SK-MEL-5 (cell line): ENCODE data around the gene AMDHD2. TPM values are rescaled to one million over a fixed set of nuclear protein-coding genes. Genes with fewer than 3 reads are reported as not detected.

Experiments used
- DNase-seq: peaks from one replicate; pipeline ENCODE4 v3.0.0-alpha.2; 2016; ENCODE audit warnings: low read depth, low spot score
- in situ Hi-C: cut with HindIII; loops from 2 replicates; pipeline ENCODE4 v1.10.0; 2016; ENCODE audit warnings: low sequenced_read_pairs, high pct_unique_total_duplicates, low pct_unique_long_range_greater_than_20kb
- total RNA-seq: library from RNA; depleted of rRNA; stranded (reverse); fragments of >200 nt; shearing (Covaris generic); gene quantifications from 2 replicates; pipeline ENCODE4 v1.2.3, GENCODE V29; 2014

Gene AMDHD2
- total RNA-seq, 1 experiment from 2014 or later: 124 TPM

DNA sequence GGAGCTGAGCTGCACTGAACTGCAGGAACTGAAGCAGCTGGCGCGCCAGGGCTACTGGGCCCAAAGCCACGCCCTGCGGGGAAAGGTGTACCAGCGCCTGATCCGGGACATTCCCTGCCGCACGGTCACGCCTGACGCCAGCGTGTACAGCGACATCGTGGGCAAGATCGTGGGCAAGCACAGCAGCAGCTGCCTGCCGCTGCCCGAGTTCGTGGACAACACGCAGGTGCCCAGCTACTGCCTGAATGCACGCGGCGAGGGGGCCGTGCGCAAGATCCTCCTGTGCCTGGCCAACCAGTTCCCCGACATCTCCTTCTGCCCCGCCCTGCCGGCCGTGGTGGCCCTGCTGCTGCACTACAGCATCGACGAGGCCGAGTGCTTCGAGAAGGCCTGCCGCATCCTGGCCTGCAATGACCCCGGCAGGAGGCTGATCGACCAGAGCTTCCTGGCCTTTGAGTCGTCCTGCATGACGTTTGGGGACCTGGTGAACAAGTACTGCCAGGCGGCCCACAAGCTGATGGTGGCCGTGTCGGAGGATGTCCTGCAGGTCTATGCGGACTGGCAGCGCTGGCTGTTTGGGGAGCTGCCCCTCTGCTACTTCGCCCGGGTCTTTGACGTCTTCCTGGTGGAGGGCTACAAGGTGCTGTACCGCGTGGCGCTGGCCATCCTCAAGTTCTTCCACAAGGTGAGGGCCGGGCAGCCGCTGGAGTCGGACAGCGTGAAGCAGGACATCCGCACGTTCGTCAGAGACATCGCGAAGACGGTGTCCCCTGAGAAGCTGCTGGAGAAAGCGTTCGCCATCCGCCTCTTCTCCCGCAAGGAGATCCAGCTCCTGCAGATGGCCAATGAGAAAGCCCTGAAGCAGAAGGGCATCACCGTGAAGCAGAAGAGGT lies 23.7 kb upstream of the AMDHD2 start:
- in situ Hi-C loops: no loop called here

DNA sequence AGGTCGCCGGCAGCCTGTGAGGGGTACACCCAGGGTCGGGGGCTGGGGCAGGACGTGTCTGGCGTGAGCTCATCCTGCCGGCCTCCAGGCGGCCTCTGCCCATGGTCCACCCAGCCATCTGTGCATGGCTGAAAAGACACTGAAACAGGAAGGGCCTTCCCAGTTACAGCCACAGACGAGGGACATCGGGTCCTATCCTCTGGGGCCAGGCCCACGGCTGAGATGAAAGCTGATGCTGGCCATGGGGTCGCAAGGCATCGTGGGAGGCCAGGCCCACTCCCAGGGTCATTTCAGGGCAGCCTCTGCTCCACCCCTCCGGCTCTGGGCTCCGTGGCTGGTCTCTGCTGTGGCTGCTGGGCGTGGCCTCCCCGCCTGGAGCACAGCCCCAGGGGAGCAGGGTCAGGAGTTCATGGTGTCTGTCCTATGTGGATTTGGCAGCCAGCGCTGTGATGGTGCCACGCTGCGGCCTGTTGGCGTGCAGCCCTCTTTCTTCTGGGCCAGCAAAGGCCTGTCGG lies 23.0 kb upstream of the AMDHD2 start:
- in situ Hi-C loops: no loop called here
- DNase-seq: no peak

More for the DNA sequence above, 23.7 kb upstream of the AMDHD2 start:
- DNase-seq: no peak

DNA sequence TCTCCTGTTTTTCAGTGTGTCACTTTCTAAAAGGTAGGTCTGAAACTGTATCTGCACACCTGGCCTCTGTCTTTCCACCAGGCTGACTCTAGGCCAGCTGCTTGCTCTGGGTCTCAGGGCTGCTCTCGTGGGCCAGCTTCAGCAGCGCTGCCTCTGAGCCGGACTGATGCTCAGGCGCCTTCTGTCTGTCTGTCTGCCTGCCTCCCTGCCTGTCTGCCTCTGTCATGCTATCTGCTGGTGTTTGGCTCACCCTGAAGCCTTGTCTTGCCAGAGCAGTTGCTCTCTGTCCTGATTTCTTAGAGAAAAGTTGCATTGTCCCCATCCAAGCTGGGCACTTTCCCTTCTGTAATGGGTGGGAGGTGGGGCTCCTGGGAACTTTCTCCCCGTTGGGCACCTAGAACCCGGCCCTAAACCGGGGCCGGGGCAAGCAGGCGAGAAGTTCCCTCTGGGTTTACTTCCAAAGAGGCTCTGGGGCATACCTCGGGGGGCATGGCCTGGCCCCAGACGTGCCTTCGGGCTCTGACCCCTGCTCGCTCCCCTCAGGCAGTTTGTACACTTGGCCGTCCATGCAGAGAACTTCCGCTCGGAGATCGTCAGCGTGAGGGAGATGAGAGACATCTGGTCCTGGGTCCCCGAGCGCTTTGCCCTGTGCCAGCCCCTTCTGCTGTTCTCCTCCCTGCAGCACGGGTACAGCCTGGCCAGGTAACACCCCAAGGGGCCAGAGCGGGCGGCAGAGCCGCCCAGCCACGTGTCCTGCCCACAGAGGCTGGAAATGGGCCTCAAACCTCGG lies 22.3 kb upstream of the AMDHD2 start:
- in situ Hi-C loops: no loop called here
- DNase-seq: no peak

DNA sequence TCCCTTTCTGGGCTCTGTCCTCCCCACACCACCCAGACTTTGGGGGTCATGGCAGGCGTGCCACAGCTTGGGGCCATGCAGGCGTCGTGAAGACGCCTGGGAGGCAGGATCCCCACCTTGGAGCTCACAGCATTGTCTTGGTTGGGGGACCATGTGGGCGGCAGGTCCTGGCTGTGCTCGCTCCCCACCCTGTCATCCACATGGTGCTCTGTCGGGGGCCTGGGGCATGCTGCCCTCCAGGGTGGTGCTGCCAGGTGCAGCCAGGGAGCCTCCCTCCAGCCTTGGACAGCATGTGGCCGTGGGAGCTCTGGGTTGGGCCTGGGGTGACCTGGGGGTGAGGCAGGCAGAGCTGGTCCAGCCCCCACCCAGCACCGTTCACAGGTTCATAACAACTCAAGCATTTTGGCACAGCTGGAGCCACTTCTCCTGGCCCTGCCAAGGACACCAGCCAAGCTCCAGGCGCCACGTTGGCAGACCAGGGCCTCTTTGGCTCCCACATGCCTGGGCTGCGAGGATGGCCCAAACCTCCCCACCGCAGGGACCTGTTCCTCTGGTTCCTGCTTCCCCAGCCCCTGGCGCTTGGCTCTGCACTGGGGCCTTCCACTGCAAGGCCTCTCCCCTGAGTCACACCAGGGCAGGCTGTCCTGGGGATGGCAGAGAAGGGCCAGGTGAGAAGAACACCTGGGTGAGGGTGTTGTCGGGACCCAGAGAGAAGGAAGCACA lies 21.5 kb upstream of the AMDHD2 start:
- in situ Hi-C loops: no loop called here
- no peak for DNase-seq

DNA sequence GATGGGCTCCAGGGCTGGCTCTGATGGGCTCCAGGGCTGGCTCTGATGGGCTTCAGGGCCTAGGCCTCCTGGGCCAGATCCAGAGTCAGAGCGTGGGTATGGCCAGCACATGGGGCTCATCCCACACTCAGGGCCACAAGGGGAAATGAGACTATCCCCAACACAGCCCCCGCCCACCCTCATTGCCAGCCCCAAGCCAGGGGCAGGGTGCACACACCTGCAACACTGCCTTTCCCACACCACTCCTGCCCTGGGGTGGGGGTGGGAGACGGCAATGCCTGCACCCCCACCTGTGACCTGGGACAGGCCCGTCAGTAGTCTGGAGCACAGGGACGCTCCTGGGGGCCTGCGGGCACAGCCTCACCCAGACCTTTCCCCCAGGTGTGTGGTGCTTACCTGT lies 20.7 kb upstream of the AMDHD2 start:
- DNase-seq: no peak
- in situ Hi-C loops: no loop called here

DNA sequence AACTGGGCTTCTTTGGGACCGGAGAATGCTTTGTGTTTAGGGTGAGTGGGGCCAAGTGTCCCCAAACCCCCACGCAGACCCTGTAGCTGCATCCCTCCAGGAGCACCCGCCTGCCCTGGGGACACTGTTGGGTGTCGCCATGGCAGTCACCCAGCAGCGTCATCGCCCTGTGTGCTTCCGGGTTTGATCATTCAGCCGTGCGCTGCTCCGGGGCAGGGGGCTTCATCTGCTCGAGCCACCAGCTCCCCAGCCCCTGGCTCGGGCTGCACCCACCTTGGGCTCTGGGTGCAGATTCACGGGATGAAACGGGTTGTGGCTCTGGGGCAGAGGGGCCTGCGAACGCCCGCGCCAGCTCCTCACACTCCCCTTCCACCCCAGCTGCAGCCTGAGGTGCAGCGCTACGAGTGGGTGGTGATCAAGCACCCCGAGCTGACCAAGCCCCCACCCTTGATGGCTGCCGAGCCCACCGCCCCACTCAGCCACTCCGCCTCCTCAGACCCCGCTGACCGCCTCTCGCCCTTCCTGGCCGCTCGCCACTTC lies 20.2 kb upstream of the AMDHD2 start:
- in situ Hi-C loops: no loop called here
- DNase-seq: no peak

DNA sequence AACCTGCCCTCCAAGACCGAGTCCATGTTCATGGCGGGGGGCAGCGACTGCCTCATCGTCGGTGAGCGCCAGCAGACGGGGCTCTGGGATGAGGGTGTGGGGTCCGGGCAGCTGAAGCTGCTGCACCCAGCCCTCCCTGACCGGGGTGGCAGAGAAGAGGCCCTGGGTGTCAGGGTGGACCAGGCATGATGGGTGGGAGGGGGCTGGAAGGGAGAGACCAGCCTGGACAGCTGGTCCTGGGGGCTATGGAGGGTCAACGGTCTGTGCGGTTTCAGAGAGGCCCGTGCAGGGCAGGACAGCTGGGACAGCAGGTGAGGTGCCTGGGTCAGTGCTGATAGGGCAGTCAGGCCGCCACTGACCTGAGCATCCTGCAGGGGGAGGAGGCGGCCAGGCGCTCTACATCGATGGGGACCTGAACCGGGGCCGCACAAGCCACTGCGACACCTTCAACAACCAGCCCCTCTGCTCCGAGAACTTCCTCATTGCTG lies 19.7 kb upstream of the AMDHD2 start:
- DNase-seq: no peak
- in situ Hi-C loops: no loop called here

DNA sequence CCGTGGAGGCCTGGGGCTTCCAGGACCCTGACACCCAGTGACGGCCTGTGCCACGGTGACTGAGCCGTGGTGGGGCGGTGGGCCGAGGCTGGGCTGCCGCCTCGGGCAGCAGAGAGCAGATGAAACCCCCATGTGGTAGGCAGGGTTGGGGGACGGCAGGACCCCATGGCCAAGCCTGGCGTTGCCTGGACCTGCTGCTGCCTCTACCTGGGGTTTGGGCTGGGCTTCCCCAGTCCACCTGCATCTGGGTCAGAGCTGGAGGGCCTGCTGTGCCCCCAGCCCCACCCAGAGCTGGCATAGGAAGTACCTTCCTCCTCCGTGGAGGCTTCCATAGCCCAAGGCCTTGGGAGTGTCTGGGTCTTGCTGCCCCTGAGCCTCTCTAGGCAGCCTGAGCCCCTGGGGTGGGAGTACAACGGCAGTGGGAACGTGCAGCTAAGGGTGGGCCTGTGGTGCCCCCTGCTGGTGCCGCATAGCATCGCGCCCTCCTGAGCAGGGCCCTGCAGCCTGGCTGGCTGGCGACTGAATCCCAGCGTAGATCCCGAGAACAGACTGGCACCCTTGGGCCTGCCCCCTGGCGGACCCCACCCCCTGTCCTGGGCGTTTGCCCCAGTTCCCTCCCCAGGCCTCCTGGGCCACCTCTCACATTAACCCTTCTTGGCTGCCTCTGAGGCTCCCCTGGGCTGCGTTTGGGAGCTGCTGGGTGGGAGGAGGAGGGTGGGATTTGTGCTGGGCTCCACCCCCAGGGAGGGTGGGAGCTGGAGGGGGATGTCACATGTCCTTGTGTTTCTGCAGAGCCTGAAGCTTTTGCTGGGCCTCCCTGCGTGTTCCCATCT lies 19.0 kb upstream of the AMDHD2 start:
- in situ Hi-C loops: no loop called here
- DNase-seq: peak; percentile 78

DNA sequence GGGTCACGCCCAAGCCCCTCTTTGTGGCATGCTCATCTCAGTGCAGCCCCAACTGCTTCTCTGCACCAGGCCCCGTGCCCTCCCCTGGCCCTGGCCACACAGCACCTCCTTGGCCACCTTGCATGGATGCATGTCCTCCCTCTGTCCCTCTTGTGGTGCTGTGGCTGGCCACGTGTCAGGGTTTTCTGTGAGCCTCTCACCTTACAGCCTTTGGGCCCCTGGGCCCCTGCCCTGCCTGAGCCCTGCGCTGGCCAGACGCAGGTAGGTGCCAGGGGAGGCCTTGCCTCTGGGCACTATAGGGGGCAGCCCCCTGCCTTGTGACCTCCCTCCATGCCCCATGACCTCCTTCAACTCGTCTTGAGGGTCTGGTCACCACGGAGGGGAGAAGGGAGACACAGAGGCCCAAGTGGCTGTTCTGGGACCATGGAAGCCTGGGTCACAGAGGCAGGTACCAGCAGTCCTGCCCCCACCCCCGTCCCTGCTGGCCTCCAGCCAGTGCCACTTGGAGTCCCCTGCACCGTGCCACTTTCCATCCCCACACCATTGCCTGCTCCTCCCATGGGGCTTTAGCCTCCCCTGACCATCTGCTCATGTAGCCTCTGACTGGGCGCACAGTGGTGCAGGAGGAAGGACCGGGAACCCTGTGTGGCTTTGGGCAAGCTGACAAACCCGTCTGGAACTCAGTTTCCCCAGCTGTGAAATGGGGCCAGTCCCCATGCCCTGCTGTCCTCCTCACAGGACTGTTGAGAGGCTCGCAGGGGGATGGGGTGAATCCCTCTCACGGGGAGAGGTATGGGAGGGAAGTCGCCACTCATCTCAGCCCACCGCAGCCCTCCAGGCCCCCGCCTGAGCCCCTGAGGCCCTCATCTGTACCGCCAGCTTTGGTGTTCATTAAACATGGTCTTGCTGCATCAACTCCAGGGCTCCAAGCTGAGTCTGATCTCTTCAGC lies 17.9 kb upstream of the AMDHD2 start:
- in situ Hi-C loops: no loop called here

DNA sequence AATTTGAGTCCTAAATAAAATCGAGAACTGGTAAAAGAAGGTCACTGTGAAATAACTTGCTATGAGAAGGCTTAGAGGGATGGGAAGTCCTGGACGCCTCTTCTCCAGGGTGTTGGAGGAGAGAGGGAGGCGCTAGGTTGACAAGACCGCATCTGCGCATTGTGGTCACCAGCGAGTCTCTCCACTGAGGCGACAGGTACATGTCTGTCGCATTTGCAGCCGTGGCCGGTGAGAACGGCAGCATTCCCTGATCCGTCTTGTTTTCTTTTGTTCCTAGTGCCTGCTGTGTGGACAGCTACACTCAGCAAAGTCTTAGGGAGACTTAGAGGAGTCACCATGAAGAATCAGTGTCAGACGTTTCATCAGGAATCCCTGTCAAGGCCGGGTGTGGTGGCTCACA lies 14.5 kb upstream of the AMDHD2 start:
- no peak for DNase-seq
- in situ Hi-C loops: no loop called here

More for the DNA sequence above, 17.9 kb upstream of the AMDHD2 start:
- DNase-seq: no peak

DNA sequence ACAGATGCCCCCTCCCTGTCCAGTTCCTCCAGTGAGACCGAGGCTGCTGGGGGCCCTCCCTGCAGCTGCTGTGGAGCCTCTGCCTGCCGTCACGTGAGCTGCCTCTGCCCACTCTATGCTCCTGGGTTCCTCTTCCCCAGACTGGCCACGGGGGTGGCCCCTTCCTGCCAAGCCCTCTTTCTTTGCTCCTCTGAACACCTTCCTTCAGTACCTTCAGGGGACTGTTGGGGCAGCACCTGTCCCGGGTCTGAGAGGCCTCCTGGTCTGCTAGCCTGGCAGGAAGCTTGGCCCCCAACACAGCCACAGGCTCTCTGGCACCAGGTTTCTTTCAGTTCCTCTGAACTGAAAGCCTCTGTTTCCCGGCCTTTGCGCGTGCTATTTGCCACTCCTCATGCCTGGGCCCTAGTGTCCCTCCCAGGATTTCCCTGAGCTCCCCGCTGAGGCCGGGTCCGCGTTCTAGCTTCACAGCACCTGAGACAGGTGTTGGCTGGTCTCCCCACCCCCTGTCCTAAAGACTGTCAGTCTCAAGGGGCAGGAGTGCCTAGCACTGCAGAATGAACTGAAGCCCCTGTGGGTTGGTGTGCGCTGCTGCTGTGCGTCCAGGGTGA lies 13.0 kb upstream of the AMDHD2 start:
- DNase-seq: no peak
- in situ Hi-C loops: no loop called here

DNA sequence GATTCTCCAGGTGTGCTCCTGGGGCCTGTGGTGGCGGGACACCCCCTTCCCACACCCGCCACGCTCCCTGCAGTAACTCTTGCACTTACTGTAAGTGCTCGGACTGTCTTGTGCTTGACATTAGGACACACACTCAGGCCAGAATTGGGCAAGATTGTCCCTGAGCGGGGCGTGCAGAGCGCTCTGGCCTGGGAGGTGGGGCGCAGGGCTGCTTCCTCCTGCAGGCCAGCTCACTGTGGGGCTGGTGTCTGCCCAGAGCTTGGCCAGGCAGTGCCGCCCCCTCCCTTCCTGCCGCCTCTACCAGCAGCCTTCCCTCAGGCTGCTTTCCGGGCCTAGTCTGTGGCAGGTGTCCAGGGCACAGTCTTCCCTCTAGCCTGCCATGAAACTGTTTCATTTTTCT lies 12.5 kb upstream of the AMDHD2 start:
- in situ Hi-C loops: no loop called here
- no peak for DNase-seq

DNA sequence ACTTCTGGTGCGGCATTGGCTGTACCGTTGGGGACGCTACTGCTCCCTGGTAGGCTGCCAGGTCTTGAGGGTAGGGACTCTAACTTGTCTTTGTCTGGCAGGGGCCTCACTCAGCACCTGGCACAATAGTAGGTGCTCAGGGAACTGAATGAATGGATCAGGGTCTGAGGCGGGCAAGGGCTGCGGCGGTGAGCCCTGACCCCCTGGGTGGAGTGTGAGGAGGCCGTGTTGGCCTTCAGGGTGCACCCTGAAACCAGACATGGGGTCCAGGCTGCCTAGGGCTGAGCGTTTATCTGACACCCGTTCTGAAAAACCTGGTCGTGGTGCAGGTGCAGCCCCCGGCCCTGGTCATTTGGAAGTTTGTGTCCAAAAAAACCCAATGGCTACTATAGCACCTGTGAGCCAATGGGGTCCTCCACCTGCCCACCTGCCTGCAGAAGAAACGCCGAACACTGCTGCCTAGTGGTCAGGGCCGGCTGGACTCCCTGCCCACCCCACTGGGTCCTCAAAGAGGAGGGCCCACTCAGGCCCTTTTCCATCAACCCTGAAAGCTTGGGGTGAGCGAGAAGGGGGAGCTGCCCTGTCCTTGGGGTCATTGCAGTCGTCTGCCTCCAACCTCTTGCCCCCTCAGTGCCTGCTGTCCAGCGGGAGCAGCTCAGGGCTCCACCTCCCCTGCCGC lies 11.3 kb upstream of the AMDHD2 start:
- in situ Hi-C loops: no loop called here
- DNase-seq: no peak

DNA sequence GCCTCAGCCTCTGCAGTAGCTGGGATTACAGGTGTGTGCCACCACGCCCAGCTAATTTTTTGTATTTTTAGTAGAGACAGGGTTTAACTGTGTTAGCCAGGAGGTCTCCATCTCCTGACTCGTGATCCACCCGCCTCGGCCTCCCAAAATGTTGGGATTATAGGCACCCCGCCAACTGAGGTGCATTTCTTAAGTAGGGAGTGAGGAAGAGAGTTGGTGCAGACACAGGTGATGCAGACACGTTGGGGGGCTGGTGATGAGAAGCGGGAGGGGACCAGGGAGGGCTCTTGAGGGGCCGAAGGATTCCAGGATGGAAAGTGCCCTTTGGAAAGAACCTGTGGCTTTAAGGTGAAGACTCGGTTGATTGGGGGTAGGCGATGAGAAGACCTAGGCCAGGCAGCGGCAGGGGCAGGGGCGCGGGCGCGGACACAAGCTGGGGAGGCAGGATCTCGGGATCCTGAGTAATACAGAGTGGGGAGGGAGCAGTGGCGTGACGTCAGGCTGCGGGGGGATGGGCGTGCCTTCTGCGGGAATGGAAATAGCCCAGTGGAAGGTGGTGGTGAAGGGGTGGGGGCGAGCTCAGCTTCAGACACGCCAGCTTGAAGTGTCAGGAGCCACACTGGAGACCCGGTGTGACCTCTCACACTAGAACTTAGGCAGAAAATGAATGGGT lies 8.9 kb upstream of the AMDHD2 start:
- in situ Hi-C loops: no loop called here
- DNase-seq: no peak
